Osteoblast (primary cell): ENCODE results near the gene RABGEF1. TPM values are rescaled to one million over a fixed set of nuclear protein-coding genes. Genes with fewer than 3 reads are reported as not detected.
"Not testable (repeated sequence)": the region's sequence is repeated elsewhere in the genome, so short reads cannot be mapped to it uniquely, and the experiment has no call there.

Source experiments
- DNase-seq: peaks from one replicate; pipeline ENCODE4 v3.0.0; 2011; ENCODE audit warnings: low spot score, mixed read lengths; ENCODE audit not compliant: insufficient read length; ENCODE audit errors: missing footprints
- H2AFZ ChIP-seq: 2 replicates; pipeline ENCODE4 v1.6.0; 2011; ENCODE audit warnings: mild to moderate bottlenecking, low read length
- H3K27ac ChIP-seq: 2 replicates; pipeline ENCODE4 v1.5.1; 2011; ENCODE audit warnings: mild to moderate bottlenecking, low read depth, low read length, moderate library complexity
- H3K27me3 ChIP-seq: 2 replicates; pipeline ENCODE4 v1.6.0; 2012; ENCODE audit warnings: mild to moderate bottlenecking, control low read depth, inconsistent platforms, low read length, moderate library complexity; ENCODE audit not compliant: insufficient read depth
- H3K36me3 ChIP-seq: 2 replicates; pipeline ENCODE4 v1.5.1; 2011; ENCODE audit warnings: mild to moderate bottlenecking, low read length, control low read depth, moderate library complexity; ENCODE audit not compliant: insufficient read depth
- H3K4me1 ChIP-seq: 2 replicates; pipeline ENCODE4 v1.5.1; 2011; ENCODE audit warnings: mild to moderate bottlenecking, low read length, control low read depth, moderate library complexity; ENCODE audit not compliant: insufficient read depth
- H3K4me2 ChIP-seq: 2 replicates; pipeline ENCODE4 v1.6.0; 2011; ENCODE audit warnings: mild to moderate bottlenecking, low read length; ENCODE audit not compliant: insufficient read depth
- H3K4me3 ChIP-seq: fragments of 200-600 bp; sonication (generic); 3 replicates; pipeline ENCODE4 v1.5.1; 2012; ENCODE audit warnings: mild to moderate bottlenecking, low read length, inconsistent platforms; ENCODE audit not compliant: insufficient read depth
- H3K79me2 ChIP-seq: 2 replicates; pipeline ENCODE4 v1.6.0; 2012; ENCODE audit warnings: mild to moderate bottlenecking, low read length, control low read depth, inconsistent platforms; ENCODE audit not compliant: insufficient read depth
- H3K9me3 ChIP-seq: 2 replicates; pipeline ENCODE4 v1.5.1; 2011; ENCODE audit warnings: low read depth, low read length, control low read depth
- H4K20me1 ChIP-seq: 2 replicates; pipeline ENCODE4 v1.6.0; 2012; ENCODE audit warnings: mild to moderate bottlenecking, low read length, control low read depth; ENCODE audit not compliant: insufficient read depth
- total RNA-seq: library from RNA; depleted of rRNA; stranded (reverse); fragments of >200 nt; gene quantifications from 2 replicates; pipeline ENCODE4 v1.2.3, GENCODE V29; 2012
- TF ChIP-seq, protein P1 (sequence below): IDR thresholded peaks from 2 replicates; pipeline ENCODE4 v1.5.1; 2011; ENCODE audit warnings: mild to moderate bottlenecking, low read depth, low read length, moderate library complexity; ENCODE audit errors: extremely low read depth

The RABGEF1 gene
- total RNA-seq, 1 donor, result 81.8 TPM

DNA sequence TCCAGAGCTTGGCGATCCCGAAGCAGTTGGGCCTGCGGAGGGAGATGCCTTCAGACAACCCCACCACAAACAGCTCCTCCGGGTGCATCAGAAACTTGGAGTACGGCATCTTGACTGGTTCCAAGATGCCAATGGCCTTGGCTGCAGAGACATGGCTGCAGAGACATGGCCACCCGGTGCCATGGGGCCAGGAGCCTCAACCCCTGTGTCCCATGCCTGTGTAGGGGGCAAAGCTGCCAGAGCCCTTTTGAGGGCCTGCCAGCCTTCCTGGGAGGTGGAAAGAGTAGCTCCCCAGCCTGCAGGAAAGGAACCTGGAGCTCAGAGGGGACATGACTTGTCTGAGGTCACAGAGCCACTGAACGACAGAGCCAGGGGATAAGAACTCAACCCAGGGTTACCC is 83.5 kb downstream of the RABGEF1 start:
- Histone ChIP-seq H3K9me3 (no peaks in the 10 kb centered on the region), H3K4me2 (no peak overlapping the region), H3K27me3 (no peaks in the 10 kb centered on the region), H3K36me3 (no peaks in the 10 kb centered on the region), H3K4me3 (no peak overlapping the region), H2AFZ (no peak overlapping the region), H3K27ac (no peak overlapping the region), H3K79me2 (no peaks in the 10 kb centered on the region), H3K4me1 (no peaks in the 10 kb centered on the region), H4K20me1 (no peaks in the 10 kb centered on the region)
- no peak for DNase-seq
- TF ChIP-seq, protein P1, sequence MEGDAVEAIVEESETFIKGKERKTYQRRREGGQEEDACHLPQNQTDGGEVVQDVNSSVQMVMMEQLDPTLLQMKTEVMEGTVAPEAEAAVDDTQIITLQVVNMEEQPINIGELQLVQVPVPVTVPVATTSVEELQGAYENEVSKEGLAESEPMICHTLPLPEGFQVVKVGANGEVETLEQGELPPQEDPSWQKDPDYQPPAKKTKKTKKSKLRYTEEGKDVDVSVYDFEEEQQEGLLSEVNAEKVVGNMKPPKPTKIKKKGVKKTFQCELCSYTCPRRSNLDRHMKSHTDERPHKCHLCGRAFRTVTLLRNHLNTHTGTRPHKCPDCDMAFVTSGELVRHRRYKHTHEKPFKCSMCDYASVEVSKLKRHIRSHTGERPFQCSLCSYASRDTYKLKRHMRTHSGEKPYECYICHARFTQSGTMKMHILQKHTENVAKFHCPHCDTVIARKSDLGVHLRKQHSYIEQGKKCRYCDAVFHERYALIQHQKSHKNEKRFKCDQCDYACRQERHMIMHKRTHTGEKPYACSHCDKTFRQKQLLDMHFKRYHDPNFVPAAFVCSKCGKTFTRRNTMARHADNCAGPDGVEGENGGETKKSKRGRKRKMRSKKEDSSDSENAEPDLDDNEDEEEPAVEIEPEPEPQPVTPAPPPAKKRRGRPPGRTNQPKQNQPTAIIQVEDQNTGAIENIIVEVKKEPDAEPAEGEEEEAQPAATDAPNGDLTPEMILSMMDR, result no peak

DNA sequence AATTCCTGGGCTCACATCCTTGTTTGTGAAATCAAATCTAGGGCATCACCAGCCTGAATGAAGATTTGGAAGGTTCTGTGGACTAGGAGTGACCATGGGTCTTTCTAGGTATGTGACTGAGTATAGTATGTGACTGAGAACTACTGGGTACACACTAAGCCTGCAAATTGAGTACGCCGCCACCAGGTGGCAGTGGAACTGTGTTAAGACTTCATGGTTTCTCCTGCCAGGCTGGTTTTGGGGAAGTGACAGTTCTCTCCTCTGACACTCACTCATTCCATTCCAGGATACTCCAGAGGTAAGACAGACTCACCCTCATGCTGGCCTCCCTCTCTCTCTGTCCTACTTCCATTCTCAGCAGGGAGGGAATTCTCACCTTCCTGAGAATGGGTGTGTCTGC is 85.0 kb downstream of the RABGEF1 start:
- not testable (repeated sequence) for H3K27ac ChIP-seq, H3K4me2 ChIP-seq, H3K79me2 ChIP-seq, H2AFZ ChIP-seq, H3K36me3 ChIP-seq, H3K4me1 ChIP-seq, H3K27me3 ChIP-seq, H3K9me3 ChIP-seq, H4K20me1 ChIP-seq, DNase-seq, H3K4me3 ChIP-seq
- TF ChIP-seq, protein P1, result peak; percentile 18

DNA sequence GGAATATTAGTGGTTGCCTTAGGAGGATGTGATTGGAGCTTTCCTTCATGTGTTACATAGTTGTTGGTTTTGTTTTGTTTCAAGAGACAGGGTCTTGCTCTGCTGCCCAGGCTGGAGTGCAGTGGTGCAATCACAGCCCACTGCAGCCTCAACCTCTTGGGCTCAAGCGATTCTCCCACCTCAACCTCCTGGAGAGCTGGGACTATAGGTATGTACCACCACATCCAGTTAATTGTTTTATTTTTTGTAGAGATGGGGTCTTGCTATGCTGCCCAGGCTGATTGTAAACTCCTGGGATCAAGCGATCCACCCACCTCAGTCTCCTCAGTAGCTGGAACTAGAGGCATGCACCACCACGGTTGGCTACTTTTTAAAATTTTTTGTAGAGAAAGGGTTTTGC is 86.1 kb downstream of the RABGEF1 start:
- Histone ChIP-seq H3K27me3 (no peaks in the 10 kb centered on the region), H3K4me3 (no peak overlapping the region), H3K79me2 (no peaks in the 10 kb centered on the region), H3K4me1 (no peaks in the 10 kb centered on the region), H3K36me3 (no peaks in the 10 kb centered on the region), H2AFZ (no peak overlapping the region), H3K27ac (no peak overlapping the region), H4K20me1 (no peaks in the 10 kb centered on the region), H3K9me3 (no peaks in the 10 kb centered on the region), H3K4me2 (no peak overlapping the region)
- DNase-seq, result no peak
- TF ChIP-seq, protein P1, result no peak

DNA sequence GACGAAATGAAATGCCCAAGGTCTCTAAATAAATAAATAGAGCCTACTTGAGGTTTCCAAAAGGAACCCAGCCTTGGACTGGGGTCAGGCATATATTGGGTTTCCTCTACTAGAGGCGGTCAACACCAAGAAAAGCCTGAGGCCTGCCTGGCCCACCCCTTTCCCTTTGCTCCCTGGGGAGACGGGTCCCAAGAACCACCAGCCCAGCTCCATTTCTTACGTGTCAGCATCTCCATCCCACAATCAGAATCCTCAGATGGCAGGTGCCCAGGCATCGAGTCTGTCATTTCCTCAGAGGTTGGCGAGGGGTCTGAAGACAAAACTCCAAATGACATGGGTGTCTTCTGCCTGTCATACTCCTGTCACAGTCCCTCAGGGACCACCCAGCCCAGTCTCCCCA is 90.4 kb downstream of the RABGEF1 start:
- not testable (repeated sequence) for H3K9me3 ChIP-seq, H3K4me3 ChIP-seq, DNase-seq, H2AFZ ChIP-seq, H3K27me3 ChIP-seq, H3K36me3 ChIP-seq, H3K27ac ChIP-seq, H4K20me1 ChIP-seq, H3K79me2 ChIP-seq, H3K4me1 ChIP-seq, H3K4me2 ChIP-seq
